Left ventricle myocardium inferior (tissue), 1 donor: ENCODE results near the gene DCAF10. TPM values are rescaled to one million over a fixed set of nuclear protein-coding genes. Genes with fewer than 3 reads are reported as not detected.
"Not testable (repeated sequence)": the region's sequence is repeated elsewhere in the genome, so short reads cannot be mapped to it uniquely, and the experiment has no call there.

ENCODE experiments used
- DNase-seq: peaks from one replicate; pipeline ENCODE4 v3.0.0-alpha.2; 2020
- H3K27ac ChIP-seq: fragments of 200-600 bp; replicated peaks from 2 replicates; pipeline ENCODE4 v1.8.0; 2021
- H3K27me3 ChIP-seq: fragments of 200-600 bp; 2 replicates; pipeline ENCODE4 v1.8.0; 2021; ENCODE audit warnings: low read depth
- H3K36me3 ChIP-seq: fragments of 200-600 bp; 2 replicates; pipeline ENCODE4 v1.8.0; 2021
- H3K4me1 ChIP-seq: fragments of 200-600 bp; 2 replicates; pipeline ENCODE4 v1.8.0; 2021
- H3K4me3 ChIP-seq: fragments of 200-600 bp; 2 replicates; pipeline ENCODE4 v1.8.0; 2021; ENCODE audit warnings: mild to moderate bottlenecking, moderate library complexity
- H3K9me3 ChIP-seq: fragments of 200-600 bp; replicated peaks from 2 replicates; pipeline ENCODE4 v1.8.0; 2021
- CTCF ChIP-seq: fragments of 200-600 bp; IDR thresholded peaks from 2 replicates; pipeline ENCODE4 v1.8.0; 2021; ENCODE audit warnings: antibody characterized with exemption, mild to moderate bottlenecking, borderline replicate concordance
- intact Hi-C: fragments of 100-400 bp; cut with micrococcal nuclease; formaldehyde crosslinking; loops from one replicate; pipeline ENCODE4 v1.11.0; 2022
- long read RNA-seq: library from polyadenylated mRNA; unstranded; transcript quantifications from one replicate; pipeline ENCODE4 v2.0.0, GENCODE V29; 2021
- total RNA-seq: library from RNA; stranded (reverse); fragmentation: NEBNext Ultra II Directional; extraction: Animal tissue kit (Norgen Biotek cat#: 25700); gene quantifications from one replicate; pipeline ENCODE4 v1.2.1, GENCODE V29; 2021
- donor health status: DM: no; HTN: yes; CAD: no; lungs with severe emphysema.

Gene DCAF10
- total RNA-seq = 20.8 TPM
- long read RNA-seq, transcript DCAF10-202 (7 exons, 3,862 nt) = major isoform, 28 of 71 reads
- long read RNA-seq, partial matches to known transcripts = 2 of 71 reads
- long read RNA-seq, other reads (novel, unspliced or antisense) = 41 of 71 reads

GRCh38 chr9:37800631-37801286 is at the start of gene DCAF10:
TSS of gene DCAF10 (plus strand) at chr9:37800797. CDS start at chr9:37800867, 70 bp downstream.
- no peaks in the 10 kb centered on the region for H3K36me3 ChIP-seq
- intact Hi-C loops = no loop called here
- peak; percentile 88 for DNase-seq
- no peak for TF ChIP-seq CTCF
- peak within 1 kb of the TSS; percentile 90 for H3K27ac ChIP-seq
- H3K9me3 ChIP-seq = no peaks in the 10 kb centered on the region
- H3K4me1 ChIP-seq = peaks cover 52% of the 10 kb centered on the region
- H3K27me3 ChIP-seq = no peaks in the 10 kb centered on the region
- H3K4me3 ChIP-seq = peak within 1 kb of the TSS; percentile 99

GRCh38 chr9:37751186-37751585 is 49.4 kb upstream of the DCAF10 start:
- Histone ChIP-seq H3K27me3 (no peaks in the 10 kb centered on the region), H3K4me1 (peaks cover 20% of the 10 kb centered on the region), H3K27ac (no peak overlapping the region), H3K9me3 (no peaks in the 10 kb centered on the region), H3K4me3 (no peak overlapping the region), H3K36me3 (no peaks in the 10 kb centered on the region)
- DNase-seq = no peak
- intact Hi-C loops = no loop called here
- no peak for TF ChIP-seq CTCF

GRCh38 chr9:37751704-37752103 is 48.9 kb upstream of the DCAF10 start:
- H3K27me3 ChIP-seq, H3K36me3 ChIP-seq, intact Hi-C loops, H3K9me3 ChIP-seq, DNase-seq, H3K27ac ChIP-seq, H3K4me3 ChIP-seq: not testable (repeated sequence)
- H3K4me1 ChIP-seq = peaks cover 20% of the 10 kb centered on the region

GRCh38 chr9:37752112-37752511 is 48.5 kb upstream of the DCAF10 start:
- H3K9me3 ChIP-seq, H3K4me3 ChIP-seq, DNase-seq, H3K27ac ChIP-seq, H3K36me3 ChIP-seq, H3K27me3 ChIP-seq, intact Hi-C loops: not testable (repeated sequence)
- peaks cover 20% of the 10 kb centered on the region for H3K4me1 ChIP-seq

GRCh38 chr9:37752642-37753488 is 47.7 kb upstream of the DCAF10 start:
- TF ChIP-seq CTCF = no peak
- Histone ChIP-seq H3K27me3 (no peaks in the 10 kb centered on the region), H3K36me3 (peaks cover 5% of the 10 kb centered on the region), H3K4me1 (peaks cover 20% of the 10 kb centered on the region), H3K4me3 (peak overlapping the region; percentile 82), H3K9me3 (no peaks in the 10 kb centered on the region), H3K27ac (peak overlapping the region; percentile 80)
- DNase-seq = no peak
- intact Hi-C loops = no loop called here

GRCh38 chr9:37753489-37754190 is 47.0 kb upstream of the DCAF10 start, which contains the start of gene TRMT10B:
TSS of gene TRMT10B (plus strand) at chr9:37753805. CDS start at chr9:37761932, 8,127 bp downstream.
- peak within 1 kb of the TSS; percentile 82 for H3K4me3 ChIP-seq
- H3K9me3 ChIP-seq = no peaks in the 10 kb centered on the region
- H3K4me1 ChIP-seq = peaks cover 20% of the 10 kb centered on the region
- intact Hi-C loops = no loop called here
- TF ChIP-seq CTCF = peak; percentile 35
- H3K27ac ChIP-seq = peak within 1 kb of the TSS; percentile 80
- H3K27me3 ChIP-seq = no peaks in the 10 kb centered on the region
- DNase-seq = peak; percentile 70
- peaks cover 5% of the 10 kb centered on the region for H3K36me3 ChIP-seq
